GM12878 (cell line): ENCODE data around the gene CORO1C. TPM values are rescaled to one million over a fixed set of nuclear protein-coding genes. Genes with fewer than 3 reads are reported as not detected.

ENCODE experiments used
- BCL11A ChIP-seq: IDR thresholded peaks from 2 replicates; pipeline ENCODE4 v1.6.1; 2011; ENCODE audit warnings: low read depth, low read length
- FOXK2 ChIP-seq: fragments of 450-650 bp; IDR thresholded peaks from 2 replicates; pipeline ENCODE4 v1.6.1; 2017; ENCODE audit warnings: mild to moderate bottlenecking, moderate library complexity
- GABPA ChIP-seq: IDR thresholded peaks from 2 replicates; pipeline ENCODE4 v1.6.1; 2014; ENCODE audit warnings: antibody characterized with exemption, low read depth, mild to moderate bottlenecking, inconsistent platforms
- HDGF ChIP-seq: fragments of 450-650 bp; IDR thresholded peaks from 2 replicates; pipeline ENCODE4 v1.6.1; 2016; ENCODE audit warnings: antibody characterized with exemption
- IRF4 ChIP-seq: IDR thresholded peaks from 2 replicates; pipeline ENCODE4 v1.6.1; 2011; ENCODE audit warnings: low read depth, low read length
- MXI1 ChIP-seq: fragments of 150-350 bp; IDR thresholded peaks from 2 replicates; pipeline ENCODE4 v1.6.1; 2011; ENCODE audit warnings: low read depth, mild to moderate bottlenecking, inconsistent platforms, low read length, improper control_type of control experiment
- MYB ChIP-seq: fragments of 150-350 bp; IDR thresholded peaks from 2 replicates; pipeline ENCODE4 v1.6.1; 2014; ENCODE audit warnings: mild to moderate bottlenecking, low read depth, low read length, borderline replicate concordance
- NFIC ChIP-seq: IDR thresholded peaks from 2 replicates; pipeline ENCODE4 v1.6.1; 2012; ENCODE audit warnings: low read depth, mild to moderate bottlenecking, inconsistent platforms, low read length, moderate library complexity
- PAX5 ChIP-seq: IDR thresholded peaks from 2 replicates; pipeline ENCODE4 v1.6.1; 2011; ENCODE audit warnings: low read depth, low read length, borderline replicate concordance
- PBX3 ChIP-seq: IDR thresholded peaks from 2 replicates; pipeline ENCODE4 v1.6.1; 2011; ENCODE audit warnings: mild to moderate bottlenecking, low read depth, low read length, moderate library complexity; ENCODE audit not compliant: insufficient replicate concordance
- RUNX3 ChIP-seq: IDR thresholded peaks from 2 replicates; pipeline ENCODE4 v1.6.1; 2012; ENCODE audit warnings: low read length, inconsistent platforms
- SMAD1 ChIP-seq: fragments of 450-650 bp; IDR thresholded peaks from 2 replicates; pipeline ENCODE4 v1.6.1; 2018; ENCODE audit warnings: mild to moderate bottlenecking, low read depth; ENCODE audit not compliant: partially characterized antibody
- polyA plus RNA-seq, 11 experiments: library from polyadenylated mRNA; depleted of rRNA in 4 of 11; unstranded in 6 of 11; stranded (reverse) in 5 of 11; fragments of >200 nt; fragmentation: Nextera tagmentation in 4 of 11; fragmentation: Illumina TruSeq in 1 of 11; extraction: Ambion mirVana in 4 of 11; extraction: Trizol in 1 of 11; gene quantifications; 1 replicate in 1 of 11; 2 replicates in 10 of 11; pipeline versions ENCODE4 v1.2.1 to v1.2.3, GENCODE V29; 2011 to 2016; ENCODE audit warnings: inconsistent platforms in 2 of 11, missing spikeins in 2 of 11, low read depth in 1 of 11
- total RNA-seq, 4 experiments: library from RNA; depleted of rRNA in 3 of 4; stranded (reverse); fragments of >200 nt in 3 of 4; fragmentation: Illumina TruSeq in 1 of 4; extraction: Trizol in 1 of 4; gene quantifications; 2 replicates each; pipeline versions ENCODE4 v1.2.1 to v1.2.3, GENCODE V29; 2013 to 2021
- TF ChIP-seq, protein P1 (sequence below): IDR thresholded peaks from 2 replicates; pipeline ENCODE4 v1.6.1; 2012; ENCODE audit warnings: low read depth, low read length, improper control_type of control experiment
- TF ChIP-seq, protein P2 (sequence below): fragments of 450-650 bp; IDR thresholded peaks from 2 replicates; pipeline ENCODE4 v1.6.1; 2018; ENCODE audit warnings: borderline replicate concordance, mild to moderate bottlenecking; ENCODE audit not compliant: partially characterized antibody

The CORO1C gene
- total and polyA plus RNA-seq, 10 of the 15 experiments (the other 5 are each of a cell fraction or from before 2014, with no cell fraction given), result 52.7 to 254 (median 171) TPM

DNA sequence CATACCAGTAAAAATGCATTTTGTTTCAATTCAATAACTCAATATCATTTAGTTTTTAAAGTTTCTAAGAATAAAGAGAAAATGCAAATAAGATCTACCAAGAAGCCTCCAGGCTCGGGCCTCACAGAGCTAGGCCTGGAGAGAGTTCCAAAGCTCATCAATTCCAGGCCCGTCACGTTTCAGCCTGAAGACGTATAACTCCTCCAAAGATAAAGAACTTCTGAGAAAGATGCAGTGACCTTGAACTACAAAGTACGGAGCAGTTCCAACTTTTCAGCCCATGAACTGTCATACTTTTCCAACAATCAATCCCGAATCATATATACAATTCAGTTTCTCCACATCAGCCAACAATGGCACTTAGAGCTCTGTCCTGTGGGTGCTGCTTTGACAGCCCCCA, 17.8 kb downstream of the CORO1C start (continued):
- TF ChIP-seq FOXK2 (no peak), MYB (no peak), MXI1 (no peak), PBX3 (no peak), NFIC (no peak), SMAD1 (no peak), PAX5 (no peak), RUNX3 (no peak), GABPA (no peak), HDGF (no peak), IRF4 (no peak), BCL11A (no peak)
- TF ChIP-seq, protein P1, sequence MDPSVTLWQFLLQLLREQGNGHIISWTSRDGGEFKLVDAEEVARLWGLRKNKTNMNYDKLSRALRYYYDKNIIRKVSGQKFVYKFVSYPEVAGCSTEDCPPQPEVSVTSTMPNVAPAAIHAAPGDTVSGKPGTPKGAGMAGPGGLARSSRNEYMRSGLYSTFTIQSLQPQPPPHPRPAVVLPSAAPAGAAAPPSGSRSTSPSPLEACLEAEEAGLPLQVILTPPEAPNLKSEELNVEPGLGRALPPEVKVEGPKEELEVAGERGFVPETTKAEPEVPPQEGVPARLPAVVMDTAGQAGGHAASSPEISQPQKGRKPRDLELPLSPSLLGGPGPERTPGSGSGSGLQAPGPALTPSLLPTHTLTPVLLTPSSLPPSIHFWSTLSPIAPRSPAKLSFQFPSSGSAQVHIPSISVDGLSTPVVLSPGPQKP, result no peak
- TF ChIP-seq, protein P2, sequence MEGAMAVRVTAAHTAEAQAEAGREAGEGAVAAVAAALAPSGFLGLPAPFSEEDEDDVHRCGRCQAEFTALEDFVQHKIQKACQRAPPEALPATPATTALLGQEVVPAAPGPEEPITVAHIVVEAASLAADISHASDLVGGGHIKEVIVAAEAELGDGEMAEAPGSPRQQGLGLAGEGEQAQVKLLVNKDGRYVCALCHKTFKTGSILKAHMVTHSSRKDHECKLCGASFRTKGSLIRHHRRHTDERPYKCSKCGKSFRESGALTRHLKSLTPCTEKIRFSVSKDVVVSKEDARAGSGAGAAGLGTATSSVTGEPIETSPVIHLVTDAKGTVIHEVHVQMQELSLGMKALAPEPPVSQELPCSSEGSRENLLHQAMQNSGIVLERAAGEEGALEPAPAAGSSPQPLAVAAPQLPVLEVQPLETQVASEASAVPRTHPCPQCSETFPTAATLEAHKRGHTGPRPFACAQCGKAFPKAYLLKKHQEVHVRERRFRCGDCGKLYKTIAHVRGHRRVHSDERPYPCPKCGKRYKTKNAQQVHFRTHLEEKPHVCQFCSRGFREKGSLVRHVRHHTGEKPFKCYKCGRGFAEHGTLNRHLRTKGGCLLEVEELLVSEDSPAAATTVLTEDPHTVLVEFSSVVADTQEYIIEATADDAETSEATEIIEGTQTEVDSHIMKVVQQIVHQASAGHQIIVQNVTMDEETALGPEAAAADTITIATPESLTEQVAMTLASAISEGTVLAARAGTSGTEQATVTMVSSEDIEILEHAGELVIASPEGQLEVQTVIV, result no peak
